ENCODE results near the gene TWF2.

The TWF2 gene

GRCh38 chr3:52256622-52257021 is 17.7 kb upstream of the TWF2 start:
- no peak for FAIRE-seq

DNA sequence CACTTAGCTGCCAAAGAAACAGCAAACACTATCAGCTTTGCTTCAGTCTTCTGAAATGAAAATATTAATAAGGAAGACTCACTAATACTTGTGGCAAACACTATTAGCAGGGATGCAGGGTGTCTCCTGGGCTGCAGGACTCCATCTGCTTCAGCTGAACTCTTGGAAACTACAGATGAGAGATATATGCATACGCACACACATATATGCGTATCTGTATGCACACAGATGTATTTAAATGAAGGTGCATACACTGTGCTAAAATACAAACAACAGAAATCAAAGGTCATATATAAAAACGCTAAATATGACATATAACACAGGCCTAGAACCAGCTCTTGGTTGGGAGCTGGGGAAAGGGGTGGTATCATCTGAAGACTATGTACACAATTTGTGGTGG is 17.2 kb upstream of the TWF2 start:
- no peak for FAIRE-seq

- FAIRE-seq, result no peak
Observed at GRCh38 chr3:52254608-52255007, 15.7 kb upstream of the TWF2 start.

GRCh38 chr3:52253314-52254304 is 14.7 kb upstream of the TWF2 start:
- no peak for FAIRE-seq

DNA sequence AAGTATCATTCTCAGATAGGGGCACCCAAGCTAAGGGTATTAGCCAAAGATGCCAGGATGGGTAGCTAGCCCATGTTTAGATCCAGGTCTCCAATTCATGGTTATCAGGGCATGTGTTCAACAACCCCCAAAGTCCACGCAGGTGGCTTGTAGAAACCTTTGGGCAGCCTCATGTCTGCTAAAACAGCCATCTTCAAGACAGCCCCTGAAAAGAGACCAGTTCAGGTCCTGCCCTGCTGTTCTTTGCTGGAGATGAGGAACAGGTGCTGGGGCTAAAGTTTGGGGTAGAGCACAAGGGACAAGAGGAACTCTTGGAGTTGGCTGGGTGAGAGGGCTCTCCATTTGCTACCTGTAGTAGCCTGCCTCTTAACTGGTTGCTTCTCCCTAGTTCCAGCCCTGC is 11.2 kb upstream of the TWF2 start:
- no peak for FAIRE-seq

DNA sequence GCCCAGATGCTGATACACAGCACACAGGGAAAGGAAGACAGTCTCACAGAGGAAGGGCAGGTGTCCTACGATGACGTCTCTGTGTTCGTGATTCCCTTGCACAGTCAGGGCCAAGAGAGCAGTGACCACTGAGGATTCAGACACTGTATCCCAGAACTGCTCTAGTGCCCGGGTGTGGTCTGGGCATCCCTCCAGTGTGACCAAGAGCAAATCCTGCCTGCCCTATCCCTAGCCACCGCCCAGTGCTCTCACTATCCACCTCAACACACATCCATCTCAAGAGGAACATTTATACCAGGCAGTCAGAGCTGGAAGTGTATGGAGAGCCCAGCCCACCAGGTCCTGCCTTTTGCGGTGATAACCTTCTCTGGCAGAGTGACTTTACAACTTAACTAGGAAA is 10.7 kb upstream of the TWF2 start:
- FAIRE-seq, result no peak

GRCh38 chr3:52248816-52249547 is 10.0 kb upstream of the TWF2 start:
- no peak for FAIRE-seq

DNA sequence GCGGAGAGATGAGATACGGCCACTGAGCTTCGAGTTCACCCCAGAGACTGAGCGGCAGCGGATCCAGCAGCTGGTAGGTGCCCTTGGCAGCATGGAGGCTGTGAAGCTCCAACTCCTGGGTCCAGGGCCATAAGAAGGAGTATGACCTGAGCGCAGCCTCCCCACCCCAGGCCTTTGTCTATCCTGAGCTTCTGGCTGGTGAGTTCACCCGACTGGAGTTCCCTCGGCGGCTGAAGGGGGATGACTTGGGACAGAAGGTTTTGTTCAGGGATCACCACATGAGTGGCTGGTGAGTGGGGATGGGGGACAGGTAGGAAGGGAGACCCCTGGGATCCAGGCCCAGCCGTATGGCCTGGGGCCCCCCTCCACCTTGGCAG is 9.2 kb upstream of the TWF2 start:
- no peak for FAIRE-seq

- FAIRE-seq, result no peak
Observed at GRCh38 chr3:52247409-52248164, 8.6 kb upstream of the TWF2 start.

GRCh38 chr3:52246728-52247408 is 7.9 kb upstream of the TWF2 start:
- FAIRE-seq, result no peak

GRCh38 chr3:52246264-52246620 is 7.3 kb upstream of the TWF2 start:
- no peak for FAIRE-seq

- FAIRE-seq, result no peak
Observed at GRCh38 chr3:52245322-52246263, 6.6 kb upstream of the TWF2 start, which contains the start of gene PPM1M. PPM1M (plus strand) TSS chr3:52245759; CDS start chr3:52245825, 66 bp downstream.

- FAIRE-seq, result no peak
Observed at GRCh38 chr3:52243791-52244628, 5.1 kb upstream of the TWF2 start.

DNA sequence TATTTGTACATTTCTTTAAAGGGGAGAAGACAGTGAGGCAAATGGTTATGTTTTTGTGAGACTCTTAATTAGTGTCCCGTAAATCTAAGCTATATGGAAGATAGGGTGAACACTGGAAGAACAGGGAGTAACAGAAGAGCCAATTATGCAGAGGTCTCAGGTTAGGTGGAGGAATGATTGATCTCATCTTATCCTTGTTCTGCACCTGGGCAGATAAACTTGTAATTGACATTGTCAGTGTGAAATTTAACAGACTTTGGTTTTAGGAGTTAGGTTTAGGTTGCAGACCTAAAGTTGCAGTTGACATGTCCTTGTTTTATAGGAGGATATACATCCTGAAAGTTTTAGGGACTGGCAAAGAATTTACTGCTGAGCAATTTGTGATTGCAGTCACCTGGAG is 3.1 kb upstream of the TWF2 start:
- no peak for FAIRE-seq

- FAIRE-seq, result no peak
Observed at GRCh38 chr3:52240886-52241370, 2.0 kb upstream of the TWF2 start.

- no peak for FAIRE-seq
Observed at GRCh38 chr3:52240059-52240885, 1.3 kb upstream of the TWF2 start.

GRCh38 chr3:52238193-52238760 is 681 bp downstream of the TWF2 start:
- no peak for FAIRE-seq

DNA sequence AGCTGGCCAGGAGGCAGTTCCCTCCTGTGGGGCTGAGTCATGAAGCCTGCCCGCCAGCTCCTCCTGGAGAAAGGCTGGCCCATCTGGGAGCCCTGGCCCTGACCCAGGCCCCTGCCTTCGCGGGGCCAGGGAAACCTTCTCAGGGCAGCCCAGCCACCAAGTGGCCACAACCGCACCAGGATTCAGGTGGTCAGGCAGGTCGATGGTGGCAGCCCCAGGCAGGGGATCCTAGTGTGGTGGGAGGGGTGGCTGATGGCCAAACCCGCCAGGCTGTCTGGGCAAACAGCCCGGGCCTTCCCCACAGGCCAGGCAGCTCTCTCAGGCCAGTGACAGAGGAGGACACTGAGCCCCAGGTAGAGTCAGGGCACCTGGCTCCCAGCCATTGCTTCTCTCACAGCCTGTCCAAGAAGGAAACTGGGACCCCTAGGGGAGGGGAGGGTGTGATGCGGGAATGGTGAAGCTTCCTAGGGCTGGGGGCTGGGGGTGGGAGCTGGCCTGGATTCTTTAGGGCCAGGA is 1.2 kb downstream of the TWF2 start:
- FAIRE-seq, result no peak
